Upper lobe of left lung (tissue), 4 donors: Measurements from ENCODE around the gene PLOD2.

Source experiments
- EP300 ChIP-seq, 4 donors: sonication (generic); formaldehyde crosslinking; IDR thresholded peaks; one replicate each; pipeline ENCODE4 v1.5.1; 2017; ENCODE audit warnings: antibody characterized with exemption in 4 of 4, control low read depth in 2 of 4
- TF ChIP-seq, protein P1 (sequence below), 6 experiments: fragments of 450-650 bp in 4 of 6; fragments of 200-600 bp in 2 of 6; sonication (generic) in 2 of 6; IDR thresholded peaks; one replicate each; pipeline ENCODE4 v1.5.1; 2016 to 2019; ENCODE audit warnings: antibody characterized with exemption in 6 of 6

DNA sequence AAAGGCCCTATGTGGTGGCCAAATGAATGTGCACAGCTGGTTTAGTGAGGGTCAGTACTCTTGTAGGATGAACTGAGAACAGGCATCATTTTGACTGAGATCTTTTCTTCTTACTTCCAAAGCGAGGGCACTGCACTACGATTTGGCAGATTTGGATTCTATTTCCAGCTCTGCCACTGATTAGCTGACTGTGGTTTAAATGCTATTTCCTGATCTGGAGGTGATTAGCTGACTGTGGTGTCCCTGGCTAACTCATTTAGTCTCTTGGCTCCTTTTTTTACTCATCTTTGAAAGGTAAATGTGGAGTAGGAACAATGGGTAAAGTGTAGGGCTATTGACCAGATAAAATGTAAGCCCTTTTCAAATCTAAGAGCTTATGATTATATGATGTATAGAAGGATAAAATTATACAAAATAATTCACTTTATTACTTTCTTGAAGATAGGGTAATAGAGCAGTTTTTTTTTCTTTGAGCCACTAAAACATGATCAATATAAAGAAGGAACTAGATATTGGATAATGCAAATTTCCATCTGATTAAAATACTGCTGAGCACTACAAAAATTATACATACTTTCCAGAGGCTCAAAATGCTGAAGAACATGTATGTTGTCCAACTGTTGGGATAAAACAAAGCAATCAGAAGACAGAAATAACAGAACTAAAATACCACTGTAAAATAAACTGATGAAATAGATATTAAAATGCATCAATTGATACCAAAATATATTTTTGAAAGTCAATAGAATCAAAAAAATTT, 39.7 kb upstream of the PLOD2 start:
- TF ChIP-seq EP300 (IDR thresholded peaks at IDR 0.05) = no peak
- TF ChIP-seq, protein P1, sequence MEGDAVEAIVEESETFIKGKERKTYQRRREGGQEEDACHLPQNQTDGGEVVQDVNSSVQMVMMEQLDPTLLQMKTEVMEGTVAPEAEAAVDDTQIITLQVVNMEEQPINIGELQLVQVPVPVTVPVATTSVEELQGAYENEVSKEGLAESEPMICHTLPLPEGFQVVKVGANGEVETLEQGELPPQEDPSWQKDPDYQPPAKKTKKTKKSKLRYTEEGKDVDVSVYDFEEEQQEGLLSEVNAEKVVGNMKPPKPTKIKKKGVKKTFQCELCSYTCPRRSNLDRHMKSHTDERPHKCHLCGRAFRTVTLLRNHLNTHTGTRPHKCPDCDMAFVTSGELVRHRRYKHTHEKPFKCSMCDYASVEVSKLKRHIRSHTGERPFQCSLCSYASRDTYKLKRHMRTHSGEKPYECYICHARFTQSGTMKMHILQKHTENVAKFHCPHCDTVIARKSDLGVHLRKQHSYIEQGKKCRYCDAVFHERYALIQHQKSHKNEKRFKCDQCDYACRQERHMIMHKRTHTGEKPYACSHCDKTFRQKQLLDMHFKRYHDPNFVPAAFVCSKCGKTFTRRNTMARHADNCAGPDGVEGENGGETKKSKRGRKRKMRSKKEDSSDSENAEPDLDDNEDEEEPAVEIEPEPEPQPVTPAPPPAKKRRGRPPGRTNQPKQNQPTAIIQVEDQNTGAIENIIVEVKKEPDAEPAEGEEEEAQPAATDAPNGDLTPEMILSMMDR (IDR thresholded peaks at IDR 0.05) = no peak
